Measurements from ENCODE around the gene TRABD2A.

TRABD2A gene

GRCh38 chr2:84817239-84817655 lies 63.6 kb downstream of the TRABD2A start:
- no peak for DNase-seq (ENCODE audit: low read depth)

- no peak for DNase-seq (ENCODE audit: low read depth)
These were observed 64.4 kb downstream of the TRABD2A start for GRCh38 chr2:84816426-84817026.

GRCh38 chr2:84815146-84815545 lies 65.7 kb downstream of the TRABD2A start:
- no peak for DNase-seq (ENCODE audit: low read depth)

GRCh38 chr2:84811839-84812431 lies 68.9 kb downstream of the TRABD2A start:
- no peak for DNase-seq (ENCODE audit: low read depth)

DNA sequence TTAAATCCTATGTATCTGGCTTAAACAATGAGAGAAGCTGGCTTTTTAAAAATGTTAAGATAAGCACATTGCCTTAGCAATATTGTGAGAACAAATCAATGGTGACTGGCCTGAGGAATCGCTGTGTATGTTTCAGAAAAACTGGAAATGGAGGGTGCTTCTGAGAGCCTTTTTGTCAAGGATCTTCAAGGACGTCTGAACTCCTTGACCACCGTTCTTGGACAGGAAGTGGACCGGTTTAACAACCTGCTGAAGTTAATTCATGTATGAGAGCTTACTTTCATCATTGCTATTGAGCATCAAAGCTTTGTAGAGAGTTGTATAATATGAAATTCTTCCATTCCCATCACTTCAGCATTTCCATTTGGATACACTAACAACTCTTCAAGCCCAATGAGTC lies 72.6 kb downstream of the TRABD2A start:
- DNase-seq (ENCODE audit: low read depth): no peak

- no peak for DNase-seq (ENCODE audit: low read depth)
These were observed 73.8 kb downstream of the TRABD2A start for GRCh38 chr2:84807063-84807485.

- DNase-seq (ENCODE audit: low read depth): no peak
These were observed 75.5 kb downstream of the TRABD2A start for GRCh38 chr2:84805250-84805958.

- no peak for DNase-seq (ENCODE audit: low read depth)
These were observed 79.1 kb downstream of the TRABD2A start for GRCh38 chr2:84801811-84802210.

GRCh38 chr2:84800194-84800805 lies 80.6 kb downstream of the TRABD2A start:
- DNase-seq (ENCODE audit: low read depth): no peak

GRCh38 chr2:84799772-84800171 lies 81.1 kb downstream of the TRABD2A start:
- no peak for DNase-seq (ENCODE audit: low read depth)

DNA sequence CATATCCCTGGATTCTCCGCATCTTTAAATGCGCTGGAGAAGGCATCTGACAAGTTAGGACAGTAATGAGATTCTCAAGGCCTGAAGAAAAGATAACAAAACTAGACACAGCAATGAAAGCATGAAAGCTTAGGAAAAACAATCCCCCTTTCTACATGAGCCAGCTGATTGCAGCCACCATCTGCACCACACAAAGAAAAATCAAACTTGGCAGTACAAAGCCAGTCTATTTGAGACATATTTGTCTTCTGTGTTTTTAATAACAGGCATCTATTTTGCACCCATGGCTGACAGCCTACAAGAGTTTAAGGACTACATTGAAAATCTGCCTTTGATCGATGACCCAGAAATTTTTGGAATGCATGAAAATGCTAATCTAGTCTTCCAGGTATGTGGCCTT lies 83.6 kb downstream of the TRABD2A start:
- no peak for DNase-seq (ENCODE audit: low read depth)

- no peak for DNase-seq (ENCODE audit: low read depth)
These were observed 84.1 kb downstream of the TRABD2A start for GRCh38 chr2:84796798-84797197.

DNA sequence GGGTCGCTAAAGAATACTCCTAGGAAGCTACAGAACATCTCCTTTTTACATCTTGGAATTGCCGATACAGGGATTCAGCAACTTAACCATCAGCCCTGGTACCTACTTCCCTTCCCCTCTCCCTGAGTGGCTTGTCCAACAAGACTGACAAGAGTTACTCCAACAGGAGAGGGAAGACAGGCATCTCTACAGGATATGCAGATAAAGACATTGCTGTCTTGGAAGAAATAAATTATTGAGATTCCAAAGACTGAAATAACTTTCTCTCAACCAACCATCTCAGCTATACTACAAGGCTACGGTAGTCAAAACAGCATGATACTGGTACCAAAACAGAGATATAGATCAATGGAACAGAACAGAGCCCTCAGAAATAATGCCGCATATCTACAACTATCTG lies 87.2 kb downstream of the TRABD2A start:
- DNase-seq (ENCODE audit: low read depth): no peak

GRCh38 chr2:84792856-84793522 lies 87.9 kb downstream of the TRABD2A start:
- DNase-seq (ENCODE audit: low read depth): no peak

DNA sequence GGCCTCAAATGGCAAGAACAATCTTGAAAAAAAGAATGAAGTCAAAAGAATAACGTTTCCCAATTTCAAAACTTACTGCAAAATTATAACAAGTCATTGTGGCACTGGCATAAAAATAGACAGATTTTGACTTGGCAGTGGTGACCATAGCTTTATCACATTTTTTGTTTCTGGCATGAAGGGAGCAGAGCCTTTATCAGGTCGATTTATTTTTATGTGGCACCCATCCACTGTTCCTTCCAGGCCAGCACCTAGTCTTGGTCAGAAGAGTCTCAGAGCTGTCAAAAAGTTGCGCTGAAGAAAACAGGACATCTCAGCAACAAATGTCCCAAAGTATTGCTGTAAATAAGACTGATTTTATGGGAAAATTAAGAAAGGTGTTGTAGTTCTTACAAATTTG lies 92.4 kb downstream of the TRABD2A start:
- no peak for DNase-seq (ENCODE audit: low read depth)

DNA sequence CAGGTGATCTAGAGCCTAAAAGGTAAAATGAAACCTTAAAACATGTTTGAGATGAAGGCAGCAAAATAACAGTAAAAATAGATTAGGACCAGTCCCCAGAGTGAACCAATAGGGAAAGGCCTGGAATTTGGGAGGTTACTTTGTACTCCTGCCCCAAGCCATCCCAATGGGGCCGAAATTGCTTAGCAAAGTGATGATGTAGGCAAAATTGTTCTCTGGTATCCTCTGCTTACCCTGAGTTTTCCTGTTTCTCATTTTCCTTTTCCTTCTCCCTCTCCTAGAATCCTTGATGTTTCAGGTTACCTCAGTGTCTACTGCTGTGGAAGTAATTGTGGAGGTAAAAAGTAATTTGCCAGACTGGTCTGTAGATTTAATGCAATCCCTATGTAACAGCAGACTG lies 92.9 kb downstream of the TRABD2A start:
- no peak for DNase-seq (ENCODE audit: low read depth)

GRCh38 chr2:84786601-84787000 lies 94.3 kb downstream of the TRABD2A start:
- no peak for DNase-seq (ENCODE audit: low read depth)

DNA sequence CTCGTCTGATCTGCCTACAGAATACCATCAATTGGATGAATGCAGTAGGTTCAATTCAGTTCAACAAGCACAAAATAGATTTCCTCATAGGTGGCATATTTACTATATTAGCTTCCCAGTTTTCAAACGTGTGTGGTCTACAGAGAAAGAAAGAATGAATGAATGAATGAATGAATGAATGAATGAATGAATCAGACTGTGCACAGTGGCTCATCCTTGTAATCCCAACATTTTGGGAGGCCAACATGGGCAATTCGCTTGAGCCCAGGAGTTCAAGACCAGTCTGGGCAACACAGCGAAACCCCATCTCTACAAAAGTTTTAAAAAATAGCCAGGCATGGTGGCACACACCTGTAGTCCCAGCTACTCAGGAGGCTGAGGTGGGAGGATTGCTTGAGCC lies 94.9 kb downstream of the TRABD2A start:
- DNase-seq (ENCODE audit: low read depth): no peak

DNA sequence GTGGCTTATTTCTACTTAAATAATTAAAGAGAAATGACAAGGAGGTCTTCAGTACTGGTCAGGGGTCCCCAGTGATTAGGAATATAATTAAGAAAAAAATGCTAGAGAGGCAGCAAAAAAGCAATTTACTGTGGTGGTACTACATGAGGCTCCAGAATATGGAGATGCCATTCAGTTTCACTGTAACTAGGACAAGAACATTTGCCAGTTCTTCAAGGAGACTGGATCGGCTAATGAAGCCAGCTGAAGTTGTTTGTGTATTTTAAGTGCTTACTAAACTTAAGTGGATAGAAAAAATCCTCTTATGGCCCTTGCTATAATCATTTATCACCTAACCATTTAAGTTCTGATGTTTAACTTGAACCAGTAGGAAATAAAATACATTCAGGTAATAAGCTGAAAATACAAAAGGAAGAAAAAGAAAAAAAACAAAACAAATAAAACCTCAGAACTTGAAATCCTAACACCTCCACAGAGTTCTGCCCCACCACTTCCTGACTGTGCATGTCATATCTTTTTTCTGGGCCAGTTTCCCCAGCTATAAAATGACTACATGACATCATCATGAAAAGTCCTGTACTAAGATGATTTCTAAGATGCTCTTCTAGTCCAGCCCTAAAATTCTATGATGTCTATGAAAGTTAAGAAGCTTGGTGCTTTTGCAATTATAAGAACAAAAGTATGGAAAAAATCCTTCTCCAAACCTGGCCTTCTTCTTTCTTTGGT lies 98.0 kb downstream of the TRABD2A start:
- no peak for DNase-seq (ENCODE audit: low read depth)

- DNase-seq (ENCODE audit: low read depth): no peak
These were observed 98.8 kb downstream of the TRABD2A start for GRCh38 chr2:84781942-84782716.

DNA sequence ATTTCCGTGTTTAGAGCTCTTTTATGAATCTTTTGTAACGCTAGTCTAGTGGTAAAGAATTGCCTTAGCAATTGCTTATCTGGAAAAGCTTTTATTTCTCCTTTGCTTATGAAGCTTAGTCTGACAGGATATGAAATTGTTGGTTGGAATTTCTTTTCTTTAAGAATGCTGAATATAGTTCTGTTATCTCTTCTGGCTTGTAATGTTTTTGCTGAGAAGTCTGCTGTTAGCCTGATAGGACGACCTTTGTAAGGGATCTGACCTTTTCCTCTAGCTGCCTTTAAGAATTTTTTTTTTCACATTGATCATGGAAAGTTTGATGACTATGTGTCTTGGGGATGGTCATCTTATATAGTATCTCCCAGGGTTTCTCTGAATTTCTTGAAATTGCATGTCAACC lies 101.1 kb downstream of the TRABD2A start:
- DNase-seq (ENCODE audit: low read depth): no peak

Measured in stimulated activated CD8-positive, alpha-beta memory T cell treated with anti-CD3 and anti-CD28 coated beads, Interleukin-15, amount 100 ng/mL, for 1 hour (primary cell).